Measurements from ENCODE around the gene VWA8. TPM values are rescaled to one million over a fixed set of nuclear protein-coding genes. Genes with fewer than 3 reads are reported as not detected.

VWA8 gene
- total RNA-seq, 4 donors from 2014 or later, result 12.0 to 34.0 (median 16.6) TPM

DNA sequence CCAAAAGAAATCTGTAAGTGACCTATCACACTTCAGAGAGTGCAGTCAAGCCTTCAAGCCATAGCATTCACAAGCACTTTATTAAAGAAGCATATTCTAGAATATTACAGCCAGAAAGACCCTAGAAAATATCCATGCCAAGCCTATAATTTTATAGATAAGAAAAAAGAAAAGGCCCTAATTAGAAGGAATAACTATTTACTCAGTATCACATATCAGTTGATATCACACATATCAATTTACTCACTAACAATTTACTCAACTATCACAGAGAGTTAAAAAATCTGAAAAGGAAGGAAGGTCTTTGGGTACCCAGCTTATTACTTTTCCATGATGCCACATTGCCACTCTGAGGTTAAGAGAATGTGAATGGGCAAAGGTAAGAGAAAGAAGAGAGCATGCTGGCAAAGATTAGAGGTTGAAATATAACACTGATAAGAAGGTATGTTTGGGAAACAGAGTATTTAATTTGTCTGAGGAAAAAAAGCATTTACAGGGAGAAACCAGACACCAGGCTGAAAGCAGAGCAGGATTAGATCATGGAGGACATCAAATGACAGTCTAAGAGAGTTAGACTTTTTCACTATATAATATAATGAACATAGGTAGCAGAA lies 186.2 kb downstream of the VWA8 start:
- no peak overlapping the region for H3K27ac ChIP-seq
- no peak for DNase-seq (ENCODE audit: low spot score in 2 of 2)
- TF ChIP-seq, protein P1, sequence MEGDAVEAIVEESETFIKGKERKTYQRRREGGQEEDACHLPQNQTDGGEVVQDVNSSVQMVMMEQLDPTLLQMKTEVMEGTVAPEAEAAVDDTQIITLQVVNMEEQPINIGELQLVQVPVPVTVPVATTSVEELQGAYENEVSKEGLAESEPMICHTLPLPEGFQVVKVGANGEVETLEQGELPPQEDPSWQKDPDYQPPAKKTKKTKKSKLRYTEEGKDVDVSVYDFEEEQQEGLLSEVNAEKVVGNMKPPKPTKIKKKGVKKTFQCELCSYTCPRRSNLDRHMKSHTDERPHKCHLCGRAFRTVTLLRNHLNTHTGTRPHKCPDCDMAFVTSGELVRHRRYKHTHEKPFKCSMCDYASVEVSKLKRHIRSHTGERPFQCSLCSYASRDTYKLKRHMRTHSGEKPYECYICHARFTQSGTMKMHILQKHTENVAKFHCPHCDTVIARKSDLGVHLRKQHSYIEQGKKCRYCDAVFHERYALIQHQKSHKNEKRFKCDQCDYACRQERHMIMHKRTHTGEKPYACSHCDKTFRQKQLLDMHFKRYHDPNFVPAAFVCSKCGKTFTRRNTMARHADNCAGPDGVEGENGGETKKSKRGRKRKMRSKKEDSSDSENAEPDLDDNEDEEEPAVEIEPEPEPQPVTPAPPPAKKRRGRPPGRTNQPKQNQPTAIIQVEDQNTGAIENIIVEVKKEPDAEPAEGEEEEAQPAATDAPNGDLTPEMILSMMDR (IDR thresholded peaks at IDR 0.05), result no peak
- H3K4me3 ChIP-seq, result no peak overlapping the region
- H3K4me1 ChIP-seq, result no peaks in the 10 kb centered on the region
- no peaks in the 10 kb centered on the region for H3K27me3 ChIP-seq
- peaks cover 14% of the 10 kb centered on the region for H3K36me3 ChIP-seq
- H3K9me3 ChIP-seq, result no peaks in the 10 kb centered on the region

DNA sequence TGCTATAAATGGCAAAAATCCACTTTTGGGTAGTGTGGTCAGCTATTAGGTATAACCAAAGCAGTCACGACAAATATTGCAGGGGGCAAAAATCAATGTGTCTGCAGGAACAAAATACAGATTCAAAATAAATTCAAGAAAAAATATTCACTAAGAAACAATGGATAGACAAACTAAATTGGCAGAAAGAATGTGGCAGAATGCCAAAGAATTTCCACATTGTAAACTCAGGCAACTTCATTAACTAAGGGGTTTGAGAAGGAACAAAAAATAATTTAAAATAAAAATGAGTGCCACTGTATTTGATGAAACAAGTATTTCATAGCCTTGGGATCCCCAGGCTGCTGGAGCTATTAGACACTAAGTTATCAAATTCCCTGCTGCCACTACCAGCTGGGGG lies 193.1 kb downstream of the VWA8 start:
- H3K4me1 ChIP-seq, result no peaks in the 10 kb centered on the region
- H3K27ac ChIP-seq, result no peak overlapping the region
- H3K27me3 ChIP-seq, result no peaks in the 10 kb centered on the region
- DNase-seq (ENCODE audit: low spot score in 2 of 2), result no peak
- no peaks in the 10 kb centered on the region for H3K9me3 ChIP-seq
- WGBS, result 90% methylated on average over 1 of the region's 1 CpG
- H3K36me3 ChIP-seq, result peaks cover 6% of the 10 kb centered on the region
- no peak overlapping the region for H3K4me3 ChIP-seq
- no peak for TF ChIP-seq POLR2AphosphoS5 (IDR thresholded peaks at IDR 0.05)
- TF ChIP-seq EP300 (IDR thresholded peaks at IDR 0.05), result no peak
- TF ChIP-seq POLR2A (IDR thresholded peaks at IDR 0.05), result no peak
- TF ChIP-seq, protein P1 (IDR thresholded peaks at IDR 0.05), result no peak

GRCh38 chr13:41766439-41766838 lies 194.5 kb downstream of the VWA8 start:
- no peaks in the 10 kb centered on the region for H3K27me3 ChIP-seq
- no peaks in the 10 kb centered on the region for H3K4me1 ChIP-seq
- no peak overlapping the region for H3K27ac ChIP-seq
- no peak for DNase-seq (ENCODE audit: low spot score in 2 of 2)
- peaks cover 4% of the 10 kb centered on the region for H3K36me3 ChIP-seq
- no peak overlapping the region for H3K4me3 ChIP-seq
- no peak for TF ChIP-seq POLR2A (IDR thresholded peaks at IDR 0.05)
- TF ChIP-seq, protein P1 (IDR thresholded peaks at IDR 0.05), result no peak
- no peak for TF ChIP-seq POLR2AphosphoS5 (IDR thresholded peaks at IDR 0.05)
- no peak for TF ChIP-seq EP300 (IDR thresholded peaks at IDR 0.05)
- 73% methylated on average over 1 of the region's 1 CpG for WGBS
- H3K9me3 ChIP-seq, result no peaks in the 10 kb centered on the region

DNA sequence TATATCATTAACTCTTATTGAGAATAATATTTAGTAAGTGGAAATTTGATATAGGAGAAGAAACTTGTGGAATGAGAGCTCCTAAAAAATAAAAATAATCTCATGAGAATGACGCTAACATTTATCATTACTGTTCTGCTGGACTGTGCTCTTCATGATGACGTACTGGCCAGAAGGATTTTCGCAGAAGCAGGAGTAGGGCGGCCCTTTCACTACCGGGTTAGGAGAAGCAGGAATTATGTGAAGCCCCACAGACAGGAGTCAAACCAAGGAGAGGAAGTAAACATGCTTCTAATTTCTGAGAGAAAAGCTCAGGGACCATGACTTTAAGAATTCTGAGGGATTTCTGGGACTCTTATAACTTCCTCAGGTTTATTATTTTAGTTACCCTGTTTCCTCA lies 195.1 kb downstream of the VWA8 start:
- Histone ChIP-seq H3K36me3 (peaks cover 4% of the 10 kb centered on the region), H3K9me3 (no peaks in the 10 kb centered on the region), H3K4me1 (no peaks in the 10 kb centered on the region), H3K27me3 (no peaks in the 10 kb centered on the region), H3K4me3 (no peak overlapping the region), H3K27ac (no peak overlapping the region)
- DNase-seq (ENCODE audit: low spot score in 2 of 2), result no peak
- no peak for TF ChIP-seq POLR2AphosphoS5 (IDR thresholded peaks at IDR 0.05)
- TF ChIP-seq, protein P1 (IDR thresholded peaks at IDR 0.05), result no peak
- TF ChIP-seq POLR2A (IDR thresholded peaks at IDR 0.05), result no peak
- no peak for TF ChIP-seq EP300 (IDR thresholded peaks at IDR 0.05)
- 86% methylated on average over 5 of the region's 5 CpGs for WGBS

GRCh38 chr13:41765020-41765419 lies 195.9 kb downstream of the VWA8 start:
- peaks cover 5% of the 10 kb centered on the region for H3K36me3 ChIP-seq
- TF ChIP-seq POLR2AphosphoS5 (IDR thresholded peaks at IDR 0.05) (no peak), POLR2A (IDR thresholded peaks at IDR 0.05) (no peak), EP300 (IDR thresholded peaks at IDR 0.05) (no peak)
- TF ChIP-seq, protein P1 (IDR thresholded peaks at IDR 0.05), result no peak
- no peaks in the 10 kb centered on the region for H3K4me1 ChIP-seq
- H3K27me3 ChIP-seq, result no peaks in the 10 kb centered on the region
- no peaks in the 10 kb centered on the region for H3K9me3 ChIP-seq
- H3K27ac ChIP-seq, result no peak overlapping the region
- WGBS, result 74% methylated on average over 1 of the region's 1 CpG
- no peak overlapping the region for H3K4me3 ChIP-seq
- DNase-seq (ENCODE audit: low spot score in 2 of 2), result no peak
